IPS DF 6.9 (cell line): Measurements from ENCODE around the gene NUP85.
"Not testable (repeated sequence)": the region's sequence is repeated elsewhere in the genome, so short reads cannot be mapped to it uniquely, and the experiment has no call there.

ENCODE experiments used
- DNase-seq: peaks from one replicate; pipeline ENCODE4 v3.0.0-alpha.2; 2013; ENCODE audit warnings: low read depth, low spot score
- H3K27ac ChIP-seq: one replicate; pipeline ENCODE4 v1.5.1; 2013; ENCODE audit warnings: low read length, control low read depth
- H3K27me3 ChIP-seq: 2 replicates; pipeline ENCODE4 v1.6.1; 2013; ENCODE audit warnings: mild to moderate bottlenecking, low read length; ENCODE audit not compliant: control insufficient read depth, insufficient read depth
- H3K36me3 ChIP-seq: 2 replicates; pipeline ENCODE4 v1.6.1; 2013; ENCODE audit warnings: low read length; ENCODE audit not compliant: control insufficient read depth, insufficient read depth
- H3K4me1 ChIP-seq: 2 replicates; pipeline ENCODE4 v1.6.1; 2013; ENCODE audit warnings: low read length; ENCODE audit not compliant: control insufficient read depth, insufficient read depth
- H3K4me3 ChIP-seq: 2 replicates; pipeline ENCODE4 v1.5.1; 2013; ENCODE audit warnings: mild to moderate bottlenecking, low read length
- H3K9me3 ChIP-seq: 2 replicates; pipeline ENCODE4 v1.6.1; 2013; ENCODE audit warnings: low read length, inconsistent platforms; ENCODE audit not compliant: control insufficient read depth, insufficient read depth
- WGBS: extraction: QIAGEN DNeasy Blood & Tissue Kit; methylation state at CpG from one replicate; pipeline ENCODE4 v1.1.7; 2013; ENCODE audit warnings: mixed read lengths, missing lambda C conversion rate; ENCODE audit not compliant: insufficient read length, insufficient coverage; 5-methylcytosine and 5-hydroxymethylcytosine counted together

Gene NUP85

DNA sequence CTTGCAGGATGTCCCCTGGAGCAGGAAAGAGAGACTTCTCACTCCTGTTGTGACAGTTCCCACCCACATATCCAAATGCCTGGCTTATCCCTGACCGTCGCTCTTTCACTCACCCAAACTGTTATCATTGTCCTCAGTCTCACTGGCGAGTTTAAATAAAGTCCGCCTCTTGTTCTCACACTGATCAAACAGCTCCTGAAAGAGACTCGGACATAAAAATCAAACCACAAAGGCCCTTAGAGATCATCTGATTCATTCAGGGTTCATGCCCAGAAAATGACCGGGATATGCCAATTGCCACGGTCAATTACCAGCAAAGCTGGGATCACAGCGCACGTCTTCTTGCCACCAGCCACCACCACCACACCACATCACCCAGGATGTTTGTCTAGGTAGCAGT lies 36.0 kb downstream of the NUP85 start:
- WGBS: no CpG with 5 or more reads among the region's 9 CpGs
- no peak overlapping the region for H3K4me3 ChIP-seq
- DNase-seq: no peak
- no peaks in the 10 kb centered on the region for H3K9me3 ChIP-seq
- no peaks in the 10 kb centered on the region for H3K27me3 ChIP-seq
- peaks cover 54% of the 10 kb centered on the region for H3K36me3 ChIP-seq
- H3K4me1 ChIP-seq: no peaks in the 10 kb centered on the region
- H3K27ac ChIP-seq: no peak overlapping the region

DNA sequence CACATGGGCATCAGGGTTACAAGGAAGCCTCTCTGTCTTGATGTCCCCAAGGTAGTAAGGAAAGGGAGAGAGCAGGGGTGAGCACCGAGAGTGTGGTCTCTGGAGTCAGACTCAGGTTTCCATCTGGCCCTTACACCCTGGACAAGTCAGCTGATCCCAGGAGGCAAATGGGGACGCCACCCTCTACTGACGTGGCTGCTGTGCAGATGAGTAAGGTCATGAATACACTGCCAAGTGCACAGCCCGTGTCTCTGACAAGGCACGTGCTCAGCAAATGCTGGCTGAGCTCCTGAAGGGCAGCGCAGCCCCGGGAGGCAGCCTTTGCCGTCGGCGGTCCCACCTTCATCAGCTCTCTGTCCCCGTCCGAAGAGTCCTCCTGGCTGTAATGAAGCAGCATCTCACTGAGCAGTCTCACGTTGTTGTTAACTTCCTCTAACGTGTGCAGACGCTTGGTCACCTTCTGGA lies 36.5 kb downstream of the NUP85 start:
- no CpG with 5 or more reads among the region's 15 CpGs for WGBS
- no peak for DNase-seq
- H3K4me3 ChIP-seq: no peak overlapping the region
- H3K9me3 ChIP-seq: no peaks in the 10 kb centered on the region
- H3K36me3 ChIP-seq: peaks cover 49% of the 10 kb centered on the region
- H3K27ac ChIP-seq: no peak overlapping the region
- no peaks in the 10 kb centered on the region for H3K4me1 ChIP-seq
- no peaks in the 10 kb centered on the region for H3K27me3 ChIP-seq

DNA sequence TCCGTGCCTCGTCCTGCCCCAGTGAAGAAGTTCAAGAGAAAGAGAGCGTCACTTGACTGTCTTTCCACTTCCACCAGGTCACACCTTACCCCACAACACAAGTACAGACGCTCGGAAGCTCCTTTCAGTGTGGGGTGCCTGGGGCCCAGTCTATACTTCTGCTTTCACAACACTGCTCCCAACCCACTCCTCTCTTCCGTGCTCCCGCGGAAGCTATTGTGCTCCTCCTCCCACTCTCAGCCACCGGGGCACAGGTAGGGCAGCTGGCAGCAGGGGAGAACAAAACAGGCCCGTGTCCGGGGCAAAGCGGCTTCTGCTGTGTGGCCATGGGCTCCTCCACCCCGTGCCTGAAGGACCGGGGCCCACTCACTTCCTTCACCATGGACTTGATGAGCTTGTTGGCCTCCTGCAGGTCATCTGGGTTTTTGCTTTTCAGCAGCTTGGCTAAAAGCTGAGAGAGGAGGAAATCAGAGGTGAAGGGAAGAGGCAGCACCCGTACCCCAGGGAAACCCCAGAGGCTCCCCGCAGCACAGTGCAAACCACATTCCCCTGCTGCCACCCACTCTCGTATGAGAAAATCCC lies 37.1 kb downstream of the NUP85 start:
- no peaks in the 10 kb centered on the region for H3K27me3 ChIP-seq
- no peak overlapping the region for H3K27ac ChIP-seq
- no CpG with 5 or more reads among the region's 17 CpGs for WGBS
- H3K36me3 ChIP-seq: peaks cover 44% of the 10 kb centered on the region
- H3K4me3 ChIP-seq: no peak overlapping the region
- H3K9me3 ChIP-seq: no peaks in the 10 kb centered on the region
- H3K4me1 ChIP-seq: no peaks in the 10 kb centered on the region
- DNase-seq: no peak

DNA sequence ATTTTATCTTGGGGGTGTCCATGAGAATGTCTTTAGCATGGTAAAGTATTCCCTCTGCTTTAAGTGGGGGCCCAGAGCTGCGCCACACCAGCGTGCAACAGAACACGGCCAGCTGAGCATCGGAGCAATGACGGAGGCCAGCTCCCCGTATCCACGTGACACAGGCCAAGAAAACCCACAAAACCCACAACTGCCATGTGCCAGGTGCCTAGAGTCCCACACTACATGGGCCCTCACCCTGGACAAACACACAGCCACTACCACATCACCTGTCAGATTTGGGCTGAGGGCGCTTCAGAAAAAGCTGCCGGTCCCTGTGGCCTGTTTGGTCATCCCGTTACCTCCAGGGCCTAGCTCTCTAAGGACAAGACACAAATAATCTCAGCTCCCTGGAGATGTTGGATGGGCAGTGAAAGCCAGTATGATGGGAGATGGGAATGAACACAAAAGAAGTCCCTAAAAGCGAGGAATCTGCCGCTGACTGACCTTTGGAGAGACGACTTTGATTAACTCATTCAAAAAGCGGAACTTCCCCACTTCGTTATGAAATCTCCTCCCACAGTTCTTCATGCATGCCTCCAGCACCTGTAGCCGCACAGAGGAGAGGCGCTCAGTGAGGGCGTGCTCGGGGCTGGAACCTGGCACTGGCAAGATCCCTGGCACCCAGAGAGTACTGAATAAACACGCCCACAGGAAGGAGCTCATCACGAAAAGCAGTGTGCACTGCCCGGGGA lies 38.8 kb downstream of the NUP85 start:
- Histone ChIP-seq H3K27me3 (no peaks in the 10 kb centered on the region), H3K36me3 (peaks cover 33% of the 10 kb centered on the region), H3K9me3 (no peaks in the 10 kb centered on the region), H3K4me3 (no peak overlapping the region), H3K27ac (no peak overlapping the region), H3K4me1 (no peaks in the 10 kb centered on the region)
- DNase-seq: no peak
- WGBS: no CpG with 5 or more reads among the region's 22 CpGs

DNA sequence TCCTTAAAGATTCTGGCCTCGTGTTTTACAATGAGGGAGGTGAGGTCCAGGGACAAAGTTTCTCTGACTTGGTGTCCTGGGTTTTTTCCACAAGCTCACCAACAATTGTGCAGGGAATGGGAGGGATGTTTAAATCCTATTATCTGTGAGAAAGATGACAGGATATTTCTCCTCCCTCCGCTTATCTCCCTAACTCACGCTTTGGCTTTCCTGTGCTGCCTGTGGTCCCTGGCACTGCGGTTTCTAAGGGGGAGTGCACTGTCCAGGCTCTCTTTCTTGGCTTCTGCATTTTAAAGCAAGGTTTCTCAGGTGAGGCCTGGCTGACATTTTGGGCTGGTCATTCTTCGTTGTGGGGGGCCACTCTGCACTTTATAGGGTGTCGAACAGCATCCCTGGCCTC lies 39.5 kb downstream of the NUP85 start:
- H3K36me3 ChIP-seq: peaks cover 33% of the 10 kb centered on the region
- no peak overlapping the region for H3K27ac ChIP-seq
- H3K4me3 ChIP-seq: no peak overlapping the region

DNA sequence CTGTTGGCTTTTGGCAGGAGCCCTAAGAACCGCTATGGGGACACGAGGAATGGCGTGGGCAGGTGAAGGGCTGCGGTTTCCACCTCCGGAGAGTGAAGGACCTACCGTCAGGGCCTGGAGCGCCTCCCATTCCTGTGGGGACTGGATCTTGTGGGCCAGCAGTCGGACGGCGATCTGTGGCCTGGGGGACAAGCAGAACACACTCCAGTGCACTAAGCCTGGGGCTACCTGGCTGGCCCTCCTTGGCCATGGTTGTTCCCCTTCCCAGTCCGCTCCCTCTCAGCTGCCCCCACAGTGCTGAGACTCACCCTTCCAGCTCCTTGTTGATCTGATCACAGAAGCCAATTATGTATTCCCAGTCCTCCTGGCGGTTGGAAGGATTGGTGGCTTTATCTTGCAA lies 40.9 kb downstream of the NUP85 start:
- Histone ChIP-seq H3K9me3 (no peaks in the 10 kb centered on the region), H3K4me3 (no peak overlapping the region), H3K36me3 (peaks cover 29% of the 10 kb centered on the region), H3K27ac (no peak overlapping the region), H3K4me1 (no peaks in the 10 kb centered on the region), H3K27me3 (no peaks in the 10 kb centered on the region)
- no peak for DNase-seq
- no CpG with 5 or more reads among the region's 12 CpGs for WGBS

More for the DNA sequence above, 39.5 kb downstream of the NUP85 start:
- Histone ChIP-seq H3K9me3 (no peaks in the 10 kb centered on the region), H3K4me1 (no peaks in the 10 kb centered on the region), H3K27me3 (no peaks in the 10 kb centered on the region)
- WGBS: no CpG with 5 or more reads among the region's 6 CpGs
- DNase-seq: no peak

DNA sequence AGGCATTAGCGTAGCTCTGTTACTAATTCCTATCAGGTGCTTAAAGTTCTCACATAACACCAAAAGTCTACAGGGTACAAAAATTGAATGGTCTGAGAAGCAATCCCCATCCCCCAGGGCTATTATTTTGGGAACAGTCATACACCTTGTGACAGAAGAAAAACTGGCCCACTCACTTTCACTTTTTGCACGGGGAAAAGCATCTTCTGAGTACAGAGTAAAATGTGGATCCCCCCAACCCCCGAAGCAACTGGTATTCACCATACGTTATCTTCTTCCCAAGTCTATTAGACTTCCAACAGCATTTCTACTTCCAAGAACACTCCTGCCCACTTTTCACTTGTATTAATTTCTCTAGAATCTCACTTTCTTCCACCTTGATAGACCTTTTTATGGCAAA lies 44.1 kb downstream of the NUP85 start:
- H3K27me3 ChIP-seq: no peaks in the 10 kb centered on the region
- peaks cover 2% of the 10 kb centered on the region; the same call in 1 of the 2 replicates for H3K4me1 ChIP-seq
- DNase-seq: no peak
- H3K9me3 ChIP-seq: no peaks in the 10 kb centered on the region
- peaks cover 8% of the 10 kb centered on the region; the same call in 1 of the 2 replicates for H3K36me3 ChIP-seq
- H3K27ac ChIP-seq: no peak overlapping the region
- no peak overlapping the region for H3K4me3 ChIP-seq
- no CpG with 5 or more reads among the region's 4 CpGs for WGBS

DNA sequence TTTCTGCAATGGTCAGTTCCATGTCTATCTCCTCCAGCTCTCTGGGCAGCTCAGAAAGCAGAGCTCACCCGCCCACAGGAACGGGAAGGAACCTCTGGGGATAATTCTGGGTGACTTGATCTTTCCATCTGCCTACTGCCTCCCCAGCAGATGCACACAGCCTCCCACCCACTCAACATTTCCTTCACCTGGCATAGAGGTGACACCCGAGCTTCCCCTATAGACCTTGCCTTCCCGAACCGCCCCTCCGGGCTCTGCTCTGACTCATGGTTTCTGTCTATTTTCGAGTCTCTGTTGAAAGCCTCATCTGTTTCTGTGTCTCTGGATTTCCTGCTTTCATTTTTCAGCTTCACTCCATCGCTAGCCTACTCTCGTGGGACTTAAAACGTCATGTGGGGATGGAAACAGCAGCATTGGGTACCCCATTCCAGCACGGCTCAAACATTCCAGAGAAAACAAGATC lies 44.6 kb downstream of the NUP85 start:
- H3K27ac ChIP-seq: no peak overlapping the region
- WGBS: no CpG with 5 or more reads among the region's 11 CpGs
- peaks cover 2% of the 10 kb centered on the region; the same call in 1 of the 2 replicates for H3K4me1 ChIP-seq
- no peak overlapping the region for H3K4me3 ChIP-seq
- H3K9me3 ChIP-seq: no peaks in the 10 kb centered on the region
- peaks cover 8% of the 10 kb centered on the region; the same call in 1 of the 2 replicates for H3K36me3 ChIP-seq
- DNase-seq: no peak
- no peaks in the 10 kb centered on the region for H3K27me3 ChIP-seq

DNA sequence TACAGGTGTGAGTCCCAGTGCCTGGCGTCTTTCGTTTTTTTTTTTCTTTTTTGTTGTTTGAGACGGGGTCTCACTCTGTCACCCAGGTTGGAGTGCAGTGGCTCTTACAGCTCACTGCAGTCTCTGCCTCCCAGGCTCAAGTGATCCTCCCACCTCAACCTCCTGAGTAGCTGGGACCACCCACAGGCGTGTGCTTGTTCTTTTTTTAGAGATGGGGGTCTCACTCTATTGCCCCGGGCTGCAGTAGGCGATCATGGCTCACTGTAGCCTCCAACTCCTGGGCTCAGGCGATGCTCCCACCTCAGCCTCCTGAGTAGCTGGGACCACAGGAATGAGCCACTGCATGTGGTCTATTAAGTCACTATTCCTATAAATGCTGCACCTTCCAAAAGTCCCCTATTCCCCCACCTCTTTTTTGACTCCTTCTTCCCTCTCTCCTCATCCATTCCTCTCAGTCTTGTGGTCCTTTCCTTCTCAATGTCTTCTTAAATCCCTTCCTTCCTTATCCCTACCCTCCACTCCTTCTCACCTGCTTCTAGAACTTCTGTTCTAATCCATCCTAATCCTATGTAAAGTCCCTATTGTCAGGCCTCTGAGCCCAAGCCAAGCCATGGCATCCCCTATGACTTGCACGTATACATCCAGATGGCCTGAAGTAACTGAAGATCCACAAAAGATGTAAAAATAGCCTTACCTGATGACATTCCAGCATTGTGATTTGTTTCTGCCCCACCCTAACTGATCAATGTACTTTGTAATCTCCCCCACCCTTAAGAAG lies 46.7 kb downstream of the NUP85 start:
- peaks cover 2% of the 10 kb centered on the region; the same call in 1 of the 2 replicates for H3K4me1 ChIP-seq
- no peak overlapping the region for H3K27ac ChIP-seq

DNA sequence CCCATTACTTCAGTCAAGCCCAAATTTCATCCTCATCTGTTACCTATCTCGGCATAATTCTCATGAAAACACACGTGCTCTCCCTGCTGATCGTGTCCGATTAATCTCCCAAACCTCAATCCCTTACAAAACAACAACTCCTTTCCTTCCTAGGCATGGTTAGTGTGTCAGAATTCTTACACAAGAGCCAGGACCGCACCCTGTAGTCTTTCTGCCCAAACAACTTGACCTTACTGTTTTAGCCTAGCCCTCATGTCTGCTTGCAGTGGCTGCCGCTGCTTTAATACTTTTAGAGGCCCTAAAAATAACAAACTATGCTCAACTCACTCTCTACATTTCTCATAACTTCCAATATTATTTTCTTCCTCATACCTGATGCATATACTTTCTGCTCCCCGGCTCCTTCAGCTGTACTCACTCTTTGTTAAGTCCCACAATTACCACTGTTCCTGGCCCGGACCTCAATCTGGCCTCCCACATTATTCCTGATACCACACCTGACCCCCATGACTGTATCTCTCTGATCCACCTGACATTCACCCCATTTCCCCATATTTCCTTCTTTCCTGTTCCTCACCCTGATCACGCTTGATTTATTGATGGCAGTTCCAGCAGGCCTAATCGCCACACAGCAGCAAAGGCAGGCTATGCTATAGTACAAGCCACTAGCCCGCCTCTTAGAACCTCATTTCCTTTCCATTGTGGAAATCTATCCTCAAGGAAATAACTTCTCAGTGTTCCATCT lies 50.6 kb downstream of the NUP85 start:
- 100% methylated on average over 1 of the region's 11 CpGs for WGBS
- not testable (repeated sequence) for H3K4me3 ChIP-seq, DNase-seq, H3K36me3 ChIP-seq, H3K4me1 ChIP-seq, H3K9me3 ChIP-seq, H3K27me3 ChIP-seq, H3K27ac ChIP-seq

More for the DNA sequence above, 46.7 kb downstream of the NUP85 start:
- no peaks in the 10 kb centered on the region for H3K36me3 ChIP-seq
- no CpG with 5 or more reads among the region's 8 CpGs for WGBS
- no peak overlapping the region for H3K4me3 ChIP-seq
- no peaks in the 10 kb centered on the region for H3K9me3 ChIP-seq
- no peaks in the 10 kb centered on the region for H3K27me3 ChIP-seq
- no peak for DNase-seq
